Measurements from ENCODE around the gene FAU.

Gene FAU

DNA sequence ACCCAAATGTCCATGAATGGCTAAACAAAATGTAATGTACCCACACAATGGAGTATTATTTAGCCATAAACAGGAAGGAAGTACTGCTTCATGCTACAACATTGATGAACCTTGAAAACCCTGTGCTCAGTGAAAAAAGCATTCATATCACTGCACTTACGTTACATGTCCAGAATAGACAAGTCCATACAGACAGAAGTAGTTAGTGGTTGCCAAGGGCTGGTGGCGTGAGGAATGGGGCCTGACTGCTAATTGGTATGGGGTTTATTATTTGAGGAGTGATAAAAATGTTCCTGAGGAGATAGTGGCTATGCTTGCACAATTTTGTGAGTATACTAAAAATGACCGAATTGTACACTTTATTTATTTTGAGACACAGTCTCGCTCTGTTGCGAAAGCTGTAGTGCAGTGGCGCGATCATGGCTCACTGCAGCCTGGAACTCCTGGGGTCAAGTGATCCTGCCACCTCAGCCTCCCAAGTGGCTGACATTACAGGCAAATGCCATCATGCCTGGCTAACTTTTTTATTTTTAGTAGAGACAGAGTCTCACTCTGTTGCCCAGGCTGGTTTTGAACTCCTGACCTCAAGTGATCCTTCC is 20.1 kb upstream of the FAU start:
- FAIRE-seq, result peak; percentile 83
- no peak for TF ChIP-seq POU2F2 (IDR thresholded peaks at IDR 0.05; ENCODE audit: low read depth, low read length)
- no peak for TF ChIP-seq POLR2A (IDR thresholded peaks at IDR 0.05; ENCODE audit: low read depth, low read length)
- no peak for TF ChIP-seq PAX5 (IDR thresholded peaks at IDR 0.05; ENCODE audit: insufficient read depth, low read length, severe bottlenecking)
- TF ChIP-seq TAF1 (IDR thresholded peaks at IDR 0.05; ENCODE audit: low read depth, low read length), result no peak
- TF ChIP-seq SPI1 (IDR thresholded peaks at IDR 0.05; ENCODE audit: low read depth, low read length), result no peak
- TF ChIP-seq POLR2AphosphoS5 (IDR thresholded peaks at IDR 0.05; ENCODE audit: low read depth, low read length), result no peak
- no peak for DNase-seq (ENCODE audit: insufficient read length, low spot score)

- TF ChIP-seq POLR2AphosphoS5 (IDR thresholded peaks at IDR 0.05; ENCODE audit: low read depth, low read length) (no peak), PAX5 (IDR thresholded peaks at IDR 0.05; ENCODE audit: insufficient read depth, low read length, severe bottlenecking) (no peak), POU2F2 (IDR thresholded peaks at IDR 0.05; ENCODE audit: low read depth, low read length) (no peak), TAF1 (IDR thresholded peaks at IDR 0.05; ENCODE audit: low read depth, low read length) (no peak), POLR2A (IDR thresholded peaks at IDR 0.05; ENCODE audit: low read depth, low read length) (no peak), SPI1 (IDR thresholded peaks at IDR 0.05; ENCODE audit: low read depth, low read length) (no peak)
- DNase-seq (ENCODE audit: insufficient read length, low spot score), result no peak
- FAIRE-seq, result no peak
These were observed 14.7 kb upstream of the FAU start for GRCh38 chr11:65136515-65137096.

DNA sequence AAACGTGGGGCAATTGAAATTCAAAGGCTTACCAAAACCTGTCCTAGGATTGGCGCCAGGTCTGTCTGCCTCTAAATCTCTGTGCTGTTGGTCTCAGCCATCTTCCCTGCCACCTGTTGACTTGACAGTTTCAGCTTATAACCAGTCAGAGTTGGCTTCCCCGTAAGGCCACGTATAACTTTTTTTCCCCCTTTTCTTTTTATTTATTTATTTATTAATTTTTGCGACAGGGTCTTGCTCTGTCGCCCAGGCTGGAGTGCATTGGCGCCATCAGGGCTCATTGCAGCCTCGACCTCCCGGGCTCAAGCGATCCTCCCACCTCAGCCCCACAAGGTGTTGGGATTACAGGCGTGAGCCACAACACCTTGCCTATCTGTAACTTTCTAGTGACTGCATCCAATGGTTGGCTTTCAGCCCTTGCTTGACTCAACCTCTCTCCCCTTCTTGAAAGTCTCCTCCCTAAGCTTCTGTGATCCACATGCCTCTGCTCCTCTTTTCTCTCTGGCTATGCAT is 13.8 kb upstream of the FAU start:
- FAIRE-seq, result peak; percentile 20
- DNase-seq (ENCODE audit: insufficient read length, low spot score), result no peak
- TF ChIP-seq POLR2A (IDR thresholded peaks at IDR 0.05; ENCODE audit: low read depth, low read length) (no peak), POU2F2 (IDR thresholded peaks at IDR 0.05; ENCODE audit: low read depth, low read length) (no peak), PAX5 (IDR thresholded peaks at IDR 0.05; ENCODE audit: insufficient read depth, low read length, severe bottlenecking) (no peak), TAF1 (IDR thresholded peaks at IDR 0.05; ENCODE audit: low read depth, low read length) (no peak), SPI1 (IDR thresholded peaks at IDR 0.05; ENCODE audit: low read depth, low read length) (no peak), POLR2AphosphoS5 (IDR thresholded peaks at IDR 0.05; ENCODE audit: low read depth, low read length) (no peak)

- no peak for FAIRE-seq
These were observed 13.2 kb upstream of the FAU start for GRCh38 chr11:65134952-65135632.

GRCh38 chr11:65134240-65134951 is 12.5 kb upstream of the FAU start, which contains the start of gene SYVN1:
Gene SYVN1, minus strand, starts transcription at chr11:65134519. Its CDS starts 918 bp downstream, at chr11:65133601.
- peak; percentile 99 for FAIRE-seq

More at GRCh38 chr11:65134952-65135632, 13.2 kb upstream of the FAU start:
- peak; percentile 82 for DNase-seq (ENCODE audit: insufficient read length, low spot score)
- TF ChIP-seq POLR2A (IDR thresholded peaks at IDR 0.05; ENCODE audit: low read depth, low read length), result peak; percentile 58; the same call in 1 of the 2 replicates
- TF ChIP-seq SPI1 (IDR thresholded peaks at IDR 0.05; ENCODE audit: low read depth, low read length), result 0 out of 2 replicates have a peak, but pooled peaks have one; percentile 1
- no peak for TF ChIP-seq PAX5 (IDR thresholded peaks at IDR 0.05; ENCODE audit: insufficient read depth, low read length, severe bottlenecking)
- 0 out of 2 replicates have a peak, but pooled peaks have one; percentile 16 for TF ChIP-seq POU2F2 (IDR thresholded peaks at IDR 0.05; ENCODE audit: low read depth, low read length)
- peak; percentile 63 for TF ChIP-seq POLR2AphosphoS5 (IDR thresholded peaks at IDR 0.05; ENCODE audit: low read depth, low read length)
- TF ChIP-seq TAF1 (IDR thresholded peaks at IDR 0.05; ENCODE audit: low read depth, low read length), result 0 out of 2 replicates have a peak, but pooled peaks have one; percentile 23

DNA sequence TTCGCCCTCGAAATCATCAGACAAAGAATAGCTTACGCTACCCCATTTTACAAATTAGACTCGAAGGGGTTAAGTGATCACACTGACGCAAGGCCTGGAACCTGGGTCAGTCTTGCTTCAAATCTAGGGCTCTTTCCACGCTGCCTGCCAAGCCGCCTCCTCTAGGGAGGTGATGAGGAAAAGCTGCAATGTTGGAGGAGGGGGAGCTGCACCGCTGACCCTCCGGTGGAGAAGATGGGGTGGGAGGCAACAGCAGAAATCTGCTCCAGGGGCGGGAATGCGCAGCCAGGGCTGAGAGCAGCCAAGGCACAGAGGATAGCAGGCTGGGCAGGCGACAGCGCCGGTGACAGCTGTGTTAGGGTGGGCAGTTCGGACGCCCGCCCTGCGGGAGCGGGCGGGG is 11.8 kb upstream of the FAU start:
- TF ChIP-seq PAX5 (IDR thresholded peaks at IDR 0.05; ENCODE audit: insufficient read depth, low read length, severe bottlenecking) (no peak), SPI1 (IDR thresholded peaks at IDR 0.05; ENCODE audit: low read depth, low read length) (no peak), TAF1 (IDR thresholded peaks at IDR 0.05; ENCODE audit: low read depth, low read length) (no peak), POU2F2 (IDR thresholded peaks at IDR 0.05; ENCODE audit: low read depth, low read length) (no peak), POLR2A (IDR thresholded peaks at IDR 0.05; ENCODE audit: low read depth, low read length) (no peak), POLR2AphosphoS5 (IDR thresholded peaks at IDR 0.05; ENCODE audit: low read depth, low read length) (no peak)
- DNase-seq (ENCODE audit: insufficient read length, low spot score) (no peak), FAIRE-seq (no peak)

More at GRCh38 chr11:65134240-65134951, 12.5 kb upstream of the FAU start, which contains the start of gene SYVN1:
- peak; percentile 91 for DNase-seq (ENCODE audit: insufficient read length, low spot score)
- peak; percentile 89 for TF ChIP-seq POLR2AphosphoS5 (IDR thresholded peaks at IDR 0.05; ENCODE audit: low read depth, low read length)
- TF ChIP-seq POLR2A (IDR thresholded peaks at IDR 0.05; ENCODE audit: low read depth, low read length), result peak; percentile 89
- no peak; the same call in 1 of the 2 replicates for TF ChIP-seq TAF1 (IDR thresholded peaks at IDR 0.05; ENCODE audit: low read depth, low read length)
- TF ChIP-seq POU2F2 (IDR thresholded peaks at IDR 0.05; ENCODE audit: low read depth, low read length), result peak; percentile 52; the same call in 1 of the 2 replicates
- TF ChIP-seq PAX5 (IDR thresholded peaks at IDR 0.05; ENCODE audit: insufficient read depth, low read length, severe bottlenecking), result no peak
- no peak for TF ChIP-seq SPI1 (IDR thresholded peaks at IDR 0.05; ENCODE audit: low read depth, low read length)

DNA sequence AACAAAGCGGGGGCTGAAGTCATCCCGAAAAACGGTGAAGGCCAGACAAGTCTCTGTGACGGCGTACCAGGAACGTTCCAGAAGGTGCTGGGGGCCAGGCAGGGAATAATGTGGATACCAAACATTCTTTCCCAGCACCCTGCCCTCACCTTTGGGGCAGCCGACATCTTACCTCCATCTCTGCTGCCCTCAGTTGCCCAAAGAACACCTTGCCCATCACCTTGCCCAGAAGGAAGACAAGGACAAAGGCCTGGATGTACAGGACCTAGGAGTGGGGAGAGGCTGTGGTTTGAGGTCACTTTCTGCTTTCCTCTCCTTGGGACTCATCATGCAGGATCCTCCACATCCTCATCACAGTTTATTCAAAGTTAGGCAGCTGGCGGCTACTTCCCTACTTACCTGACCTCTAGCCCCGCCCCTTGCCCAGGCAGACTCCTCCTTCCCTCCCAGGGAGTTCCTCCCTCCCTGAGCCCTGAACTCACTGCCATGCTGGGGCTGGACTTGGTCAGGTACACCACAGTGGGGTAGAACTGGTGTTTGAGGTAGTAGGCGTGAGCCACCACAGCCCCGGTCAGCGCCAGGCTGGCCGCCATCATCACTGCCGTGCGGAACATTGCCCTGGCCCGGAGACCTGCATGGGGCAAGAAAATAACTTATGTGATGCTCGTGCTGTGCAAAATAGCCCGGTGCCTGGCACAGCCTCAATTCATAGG is 11.2 kb upstream of the FAU start:
- TF ChIP-seq PAX5 (IDR thresholded peaks at IDR 0.05; ENCODE audit: insufficient read depth, low read length, severe bottlenecking), result no peak
- TF ChIP-seq TAF1 (IDR thresholded peaks at IDR 0.05; ENCODE audit: low read depth, low read length), result no peak
- 0 out of 2 replicates have a peak, but pooled peaks have one; percentile 15 for TF ChIP-seq POLR2AphosphoS5 (IDR thresholded peaks at IDR 0.05; ENCODE audit: low read depth, low read length)
- 0 out of 2 replicates have a peak, but pooled peaks have one; percentile 27 for TF ChIP-seq POU2F2 (IDR thresholded peaks at IDR 0.05; ENCODE audit: low read depth, low read length)
- TF ChIP-seq POLR2A (IDR thresholded peaks at IDR 0.05; ENCODE audit: low read depth, low read length), result peak; percentile 38; the same call in 1 of the 2 replicates
- TF ChIP-seq SPI1 (IDR thresholded peaks at IDR 0.05; ENCODE audit: low read depth, low read length), result peak; percentile 60
- DNase-seq (ENCODE audit: insufficient read length, low spot score), result no peak
- FAIRE-seq, result peak; percentile 87

All from GM12891 (cell line).